Stimulated activated CD8-positive, alpha-beta memory T cell treated with anti-CD3 and anti-CD28 coated beads, Interleukin-12 subunit alpha, Interleukin-12 subunit beta, amount 100 ng/mL, for 24 hours (primary cell): Measurements from ENCODE around the gene HPSE2.

Experiments used
- DNase-seq: peaks from one replicate; pipeline ENCODE4 v3.0.0-alpha.2; 2020; ENCODE audit errors: extremely low read depth

Gene HPSE2

GRCh38 chr10:98684019-98684899 lies 551.4 kb downstream of the HPSE2 start:
- DNase-seq, result no peak

DNA sequence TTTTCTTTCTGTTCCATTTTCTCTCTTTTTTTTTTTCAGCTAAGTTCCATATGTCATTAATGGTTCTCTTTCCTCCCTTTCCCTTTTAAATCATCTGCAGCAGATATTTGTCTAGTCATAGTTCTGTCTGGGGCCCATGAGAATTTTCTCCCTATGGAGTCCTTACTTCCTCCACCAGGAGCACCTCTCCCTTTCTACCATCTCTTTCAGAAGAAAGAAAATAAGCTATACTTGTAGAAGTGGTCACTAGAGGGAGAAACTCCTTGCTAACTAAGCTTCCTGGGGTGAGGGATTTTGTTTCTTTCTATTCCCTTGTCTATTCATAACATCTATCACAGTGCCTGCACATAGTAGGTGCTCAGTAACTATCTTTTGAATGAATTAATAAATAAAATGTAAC lies 558.8 kb downstream of the HPSE2 start:
- DNase-seq, result no peak

DNA sequence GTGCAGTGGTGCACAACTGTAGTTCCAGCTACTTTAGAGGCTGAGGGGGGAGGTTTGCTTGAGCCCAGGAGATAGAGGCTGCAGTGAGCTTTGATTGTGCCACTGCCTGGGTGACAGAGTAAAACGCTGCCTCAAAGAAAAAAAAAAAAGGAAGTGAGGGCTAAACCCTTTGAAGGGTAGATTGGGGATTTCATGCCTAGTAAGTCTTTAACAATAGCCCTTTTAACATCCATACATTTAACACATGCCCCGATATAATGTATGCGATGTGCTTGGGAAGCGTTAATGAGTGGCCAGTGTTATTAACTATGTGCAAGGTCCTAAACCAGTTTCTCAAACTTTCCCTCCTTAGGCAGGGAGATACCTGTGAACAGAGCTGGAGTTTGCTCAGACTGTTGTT lies 559.8 kb downstream of the HPSE2 start:
- DNase-seq, result no peak

DNA sequence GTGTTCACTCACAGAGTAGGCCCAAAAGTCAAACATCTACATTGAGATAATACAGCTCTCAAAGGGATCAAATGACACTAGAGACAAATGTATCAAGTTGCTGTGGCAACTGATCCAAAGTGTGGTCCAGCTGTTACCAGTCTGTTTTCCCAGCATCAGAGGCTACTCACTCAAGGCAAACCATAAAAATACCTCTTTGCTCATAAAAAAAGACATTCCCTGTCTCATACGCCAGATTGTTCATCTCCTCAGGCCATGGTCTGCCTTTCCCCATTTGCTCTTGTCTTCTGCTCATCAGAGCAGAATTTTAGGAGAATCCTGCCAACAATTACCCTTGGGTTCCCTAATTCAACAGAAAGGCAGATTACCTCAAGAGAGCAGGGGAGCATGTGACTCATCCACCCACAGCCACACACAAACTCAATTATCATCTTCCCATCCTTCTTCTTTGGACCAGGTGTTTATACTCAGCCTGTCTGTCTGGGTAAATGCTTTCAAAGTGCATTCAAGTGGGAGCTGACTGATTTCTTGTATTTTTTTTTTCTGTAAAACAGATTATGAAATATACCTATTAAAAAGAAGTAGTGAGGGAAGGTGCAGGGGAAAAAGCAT lies 562.4 kb downstream of the HPSE2 start:
- DNase-seq, result no peak

- no peak for DNase-seq
These were observed 568.6 kb downstream of the HPSE2 start for GRCh38 chr10:98667081-98667480.

GRCh38 chr10:98666276-98666675 lies 569.4 kb downstream of the HPSE2 start:
- DNase-seq, result no peak

DNA sequence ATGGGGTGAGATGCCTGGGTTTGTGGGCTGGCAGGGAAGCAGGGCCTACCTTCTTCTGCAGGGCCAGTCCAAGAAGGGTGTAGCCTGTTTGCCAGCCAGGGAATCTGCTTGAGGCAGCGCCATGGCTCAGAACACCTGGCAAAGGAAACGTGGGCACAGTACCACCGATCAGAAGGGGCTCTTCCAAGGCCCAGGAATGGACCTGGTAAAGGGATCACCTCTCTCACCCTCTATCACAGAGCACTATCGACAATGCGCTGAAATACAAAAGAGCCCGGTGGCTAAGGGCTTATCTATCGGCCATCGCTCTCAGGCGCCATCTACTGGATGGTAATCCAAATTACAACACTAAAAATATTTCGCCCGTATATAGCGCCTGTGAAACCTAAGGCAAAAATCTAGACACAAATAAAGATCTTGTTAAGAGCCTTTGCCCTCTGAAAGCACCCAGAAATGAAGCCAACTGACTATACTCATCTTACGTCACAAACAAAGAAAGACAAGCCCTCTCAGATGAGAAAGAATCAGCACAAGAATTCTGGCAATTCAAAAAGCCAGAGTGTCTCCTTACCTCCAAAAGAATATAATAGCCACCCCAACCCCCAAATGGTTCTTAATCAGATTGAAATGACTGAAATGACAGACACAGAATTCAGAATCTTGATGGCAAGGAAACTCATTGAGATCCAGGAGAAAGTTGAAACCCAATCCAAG lies 571.2 kb downstream of the HPSE2 start:
- DNase-seq, result no peak

- DNase-seq, result no peak
These were observed 575.7 kb downstream of the HPSE2 start for GRCh38 chr10:98659951-98660350.

- DNase-seq, result no peak
These were observed 580.2 kb downstream of the HPSE2 start for GRCh38 chr10:98655492-98655891.

DNA sequence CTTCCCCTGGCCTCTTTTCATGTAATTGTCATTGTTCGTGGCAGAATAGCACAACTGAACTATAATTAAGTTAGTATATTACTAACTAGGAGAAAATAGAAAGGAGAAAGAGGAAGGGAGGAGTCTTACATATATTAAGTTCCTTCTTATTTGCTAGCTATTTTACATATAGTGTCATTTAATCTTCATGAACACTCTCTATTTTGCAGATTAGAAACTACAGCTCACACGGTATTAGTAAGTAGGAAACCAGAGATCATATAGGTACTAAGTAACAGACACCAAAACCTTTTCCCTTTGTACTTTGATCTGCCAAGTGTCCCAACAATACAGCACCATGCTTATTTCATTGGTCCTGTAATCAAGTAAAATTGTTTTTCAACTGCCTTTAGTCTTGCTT lies 586.5 kb downstream of the HPSE2 start:
- DNase-seq, result no peak

DNA sequence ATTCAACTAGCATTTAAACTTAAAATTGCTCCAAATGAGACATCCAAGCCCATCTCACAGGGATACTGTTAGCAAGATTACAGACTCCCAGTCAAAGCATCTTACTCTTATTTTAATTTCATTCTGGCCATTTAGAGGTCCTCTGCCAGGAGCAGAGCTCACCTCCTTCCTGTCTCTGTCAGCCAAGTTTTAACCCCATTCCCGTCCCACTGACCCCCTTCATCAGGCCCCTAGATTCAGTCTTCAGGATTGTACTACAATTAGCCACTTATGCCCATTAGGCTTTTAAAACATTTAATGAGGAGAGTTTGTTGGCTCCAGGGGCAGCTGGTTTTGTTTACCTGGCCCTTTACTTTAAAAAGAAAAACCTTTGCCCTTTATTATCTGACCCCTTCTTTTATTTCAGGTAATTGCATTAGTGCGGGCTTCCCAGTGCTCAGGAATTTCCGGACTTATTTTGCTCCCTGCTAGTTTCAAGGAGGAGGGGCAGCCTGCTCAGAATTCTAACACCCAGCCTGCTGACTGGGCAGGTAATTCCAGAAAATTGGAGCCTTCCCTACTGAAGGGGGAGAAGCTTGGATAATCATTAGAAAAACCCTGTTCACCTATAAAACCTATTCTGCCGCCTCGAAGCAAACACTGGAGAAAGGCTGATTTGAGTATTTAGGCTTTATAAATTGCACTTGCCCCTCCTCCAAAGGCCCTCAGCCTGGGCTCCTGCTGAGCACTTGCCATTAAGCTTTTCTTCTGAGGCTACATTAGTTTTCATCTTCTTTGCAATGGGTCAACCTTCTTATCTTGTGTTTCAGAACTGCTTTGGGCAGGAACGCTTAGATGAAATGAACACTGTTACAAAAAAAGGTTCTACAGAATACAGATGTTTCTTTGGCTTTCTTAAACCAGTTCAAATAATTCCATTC lies 588.4 kb downstream of the HPSE2 start:
- DNase-seq, result no peak

GRCh38 chr10:98644466-98644865 lies 591.2 kb downstream of the HPSE2 start:
- no peak for DNase-seq

DNA sequence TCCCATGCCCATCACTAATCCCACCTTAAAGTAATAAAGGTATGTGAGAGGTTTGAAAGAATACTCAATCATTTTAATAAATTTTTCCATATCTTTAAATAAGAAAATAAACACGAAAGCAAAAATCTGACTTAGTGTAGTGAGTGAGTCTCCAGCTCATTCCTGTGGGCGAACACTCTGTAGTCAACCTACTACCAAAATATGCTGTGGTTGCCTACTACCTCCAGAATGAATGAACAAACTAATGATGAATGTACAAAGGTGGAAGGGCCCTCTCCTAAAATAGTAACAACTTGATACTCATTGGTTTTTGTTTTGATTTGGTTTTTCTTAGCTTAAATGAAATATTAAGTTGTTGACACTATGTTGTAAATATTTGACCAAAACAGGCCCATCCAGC lies 593.4 kb downstream of the HPSE2 start:
- DNase-seq, result no peak

DNA sequence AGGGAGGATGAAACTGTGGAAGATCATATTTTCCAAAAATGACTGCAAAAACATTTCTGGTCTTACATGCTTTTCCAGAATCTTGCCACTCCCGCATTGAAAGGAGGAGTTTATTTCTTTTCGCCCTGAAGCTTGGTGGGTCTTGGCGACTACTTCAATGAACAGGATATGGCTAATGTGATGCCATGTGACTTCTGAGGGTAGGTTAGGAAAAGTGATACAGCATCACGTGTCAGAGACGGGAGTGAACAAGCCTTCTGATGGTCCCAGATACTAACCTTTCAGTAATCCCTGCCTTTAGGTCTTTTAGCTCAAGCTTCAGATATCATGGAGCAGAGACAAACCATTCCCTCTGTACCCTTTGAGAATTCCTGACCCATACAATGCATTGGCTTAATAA lies 596.7 kb downstream of the HPSE2 start:
- no peak for DNase-seq

DNA sequence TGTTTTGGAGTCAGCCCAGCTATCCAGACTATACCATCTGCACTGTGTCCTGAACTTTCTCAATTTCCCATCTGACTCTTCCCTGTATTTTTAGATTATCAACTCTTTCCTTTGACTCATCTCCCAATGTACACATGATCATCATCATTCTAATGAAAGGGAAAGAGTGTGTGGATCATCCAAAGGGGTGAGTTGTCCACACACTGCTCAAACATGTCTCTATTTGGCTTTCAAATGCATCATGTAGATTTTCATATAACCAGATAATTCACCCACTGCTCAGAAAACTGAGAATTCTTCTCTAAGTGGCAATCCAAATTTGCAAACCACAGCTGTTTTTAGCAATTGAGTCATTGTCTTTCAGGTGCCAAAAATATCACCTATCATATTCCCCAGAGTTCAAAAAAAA lies 598.7 kb downstream of the HPSE2 start:
- no peak for DNase-seq

GRCh38 chr10:98632456-98633150 lies 603.0 kb downstream of the HPSE2 start:
- no peak for DNase-seq

GRCh38 chr10:98628206-98628605 lies 607.4 kb downstream of the HPSE2 start:
- no peak for DNase-seq

GRCh38 chr10:98627711-98628110 lies 607.9 kb downstream of the HPSE2 start:
- DNase-seq, result no peak

DNA sequence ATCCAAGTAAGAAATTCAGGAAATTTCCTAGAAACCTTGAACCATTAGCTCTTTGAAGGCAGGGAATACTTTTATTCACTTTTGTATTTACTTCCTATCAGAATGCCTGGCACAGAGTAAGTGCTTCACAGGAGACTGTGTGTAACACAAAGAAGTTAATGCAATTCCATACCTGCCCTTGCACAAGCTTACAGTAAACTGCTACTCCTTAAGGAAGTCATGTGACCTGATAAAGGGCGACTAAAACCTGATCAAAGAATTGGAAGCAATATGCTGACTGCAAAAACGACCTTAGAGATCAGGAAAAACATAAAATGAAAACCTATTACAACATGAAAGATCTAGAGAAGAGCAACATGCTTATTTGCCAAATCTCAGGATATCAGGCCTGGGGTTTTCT lies 610.7 kb downstream of the HPSE2 start:
- DNase-seq, result no peak

DNA sequence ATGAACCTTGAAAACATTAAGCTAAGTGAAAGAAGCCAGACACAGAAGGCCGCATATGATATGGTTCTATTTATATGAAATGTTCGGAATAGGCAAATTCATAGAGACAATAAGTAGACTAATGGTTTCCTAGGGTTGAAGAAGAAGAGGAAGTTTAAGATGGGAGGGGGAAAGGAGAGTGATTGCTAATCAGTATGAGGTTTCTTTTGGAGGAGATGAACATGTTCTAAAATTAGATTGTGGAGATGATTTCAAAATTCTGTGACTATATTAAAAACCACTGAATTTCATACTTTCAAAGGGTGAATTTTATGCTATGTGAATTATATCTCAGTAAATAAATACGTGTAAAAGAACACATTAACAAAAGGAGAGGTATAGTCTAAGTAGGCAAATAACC lies 612.5 kb downstream of the HPSE2 start:
- DNase-seq, result no peak

DNA sequence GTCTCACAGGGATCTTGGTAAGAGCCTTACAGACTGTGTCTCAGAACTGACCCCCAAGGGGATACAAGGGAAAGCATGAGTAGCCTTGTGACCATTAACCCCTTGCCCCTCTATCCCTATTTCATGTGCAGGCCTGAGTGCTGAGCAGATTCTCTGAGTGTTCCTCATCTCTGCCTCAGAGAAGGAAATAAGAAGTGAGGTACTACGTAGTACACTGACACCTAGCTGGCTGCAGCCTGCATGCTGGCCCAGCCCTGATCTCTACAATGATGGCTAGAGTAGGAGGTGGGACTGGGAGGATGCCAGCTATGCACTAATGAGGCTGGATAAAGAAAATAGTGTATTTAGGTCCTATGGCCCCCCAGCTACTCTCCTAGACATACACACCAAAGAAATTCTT lies 614.0 kb downstream of the HPSE2 start:
- DNase-seq, result no peak
